Bronchial epithelial cell (primary cell): ENCODE measurements around the gene SP7. TPM values are rescaled to one million over a fixed set of nuclear protein-coding genes. Genes with fewer than 3 reads are reported as not detected.

Source experiments
- DNase-seq: peaks from one replicate; pipeline ENCODE4 v3.0.0-alpha.2; 2010; ENCODE audit warnings: low read depth
- FAIRE-seq: peaks from 2 replicates; lab custom pipeline; 2011; peaks lifted over from hg19 to GRCh38; lab: Jason Lieb, UNC
- H3K27me3 ChIP-seq: 2 replicates; pipeline ENCODE4 v1.5.1; 2011; ENCODE audit warnings: low read length; ENCODE audit not compliant: control insufficient read depth, insufficient read depth
- H3K36me3 ChIP-seq: 2 replicates; pipeline ENCODE4 v1.5.1; 2011; ENCODE audit warnings: low read length; ENCODE audit not compliant: control insufficient read depth, insufficient read depth
- H3K4me3 ChIP-seq: 2 replicates; pipeline ENCODE4 v1.5.1; 2011; ENCODE audit warnings: mild to moderate bottlenecking, low read depth, low read length, control low read depth
- total RNA-seq: library from RNA; depleted of rRNA; stranded (reverse); fragments of >200 nt; gene quantifications from 2 replicates; pipeline ENCODE4 v1.2.1, GENCODE V29; 2014
- TF ChIP-seq, protein P1 (sequence below): IDR thresholded peaks from 2 replicates; pipeline ENCODE4 v1.5.1; 2011; ENCODE audit warnings: mild to moderate bottlenecking, moderate library complexity, low read length, control low read depth, inconsistent platforms; ENCODE audit not compliant: insufficient read depth, severe bottlenecking

Gene SP7
- total RNA-seq, 1 donor from 2014 or later = not detected

DNA sequence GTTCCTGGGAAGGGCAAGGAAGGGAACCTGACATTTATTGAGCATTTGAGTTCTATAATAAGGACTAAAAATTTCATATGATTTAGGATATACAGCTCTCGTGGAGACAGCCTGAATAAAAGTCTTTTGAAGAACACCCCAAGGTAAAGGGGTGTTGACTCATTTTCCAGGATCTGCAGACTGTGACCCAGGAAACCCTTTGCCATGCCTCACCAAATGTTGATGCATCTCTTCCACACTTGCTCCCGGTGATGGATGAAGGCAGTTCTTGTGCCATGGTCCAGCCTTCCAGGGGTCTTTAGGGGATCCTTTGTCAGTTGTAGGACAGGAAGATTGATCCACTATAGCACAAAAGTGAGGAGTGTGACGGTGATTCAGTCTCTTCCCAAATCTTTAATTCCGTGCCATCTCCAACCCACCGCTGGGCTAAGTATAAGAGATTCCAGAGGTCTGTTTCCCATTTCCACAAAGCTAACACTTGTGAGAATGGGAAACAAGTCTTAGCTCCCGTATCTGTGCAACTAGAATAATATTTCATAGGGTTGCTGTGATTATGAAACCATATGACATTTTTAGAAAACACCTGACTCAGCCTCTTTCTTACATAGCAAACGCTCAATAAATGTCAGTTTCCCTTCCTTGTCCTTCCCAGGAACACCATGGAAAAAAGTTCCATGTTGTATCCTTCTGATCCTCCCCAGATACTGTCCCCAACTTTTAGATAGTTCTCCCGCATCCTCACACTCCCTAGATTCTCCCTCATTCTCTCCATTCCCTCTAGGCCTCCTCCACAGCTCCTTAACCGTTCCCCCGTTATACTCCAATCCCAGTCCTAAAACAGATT, 15.6 kb downstream of the SP7 start:
- H3K36me3 ChIP-seq = peaks cover 2% of the 10 kb centered on the region
- no peaks in the 10 kb centered on the region for H3K27me3 ChIP-seq
- DNase-seq = no peak
- TF ChIP-seq, protein P1, sequence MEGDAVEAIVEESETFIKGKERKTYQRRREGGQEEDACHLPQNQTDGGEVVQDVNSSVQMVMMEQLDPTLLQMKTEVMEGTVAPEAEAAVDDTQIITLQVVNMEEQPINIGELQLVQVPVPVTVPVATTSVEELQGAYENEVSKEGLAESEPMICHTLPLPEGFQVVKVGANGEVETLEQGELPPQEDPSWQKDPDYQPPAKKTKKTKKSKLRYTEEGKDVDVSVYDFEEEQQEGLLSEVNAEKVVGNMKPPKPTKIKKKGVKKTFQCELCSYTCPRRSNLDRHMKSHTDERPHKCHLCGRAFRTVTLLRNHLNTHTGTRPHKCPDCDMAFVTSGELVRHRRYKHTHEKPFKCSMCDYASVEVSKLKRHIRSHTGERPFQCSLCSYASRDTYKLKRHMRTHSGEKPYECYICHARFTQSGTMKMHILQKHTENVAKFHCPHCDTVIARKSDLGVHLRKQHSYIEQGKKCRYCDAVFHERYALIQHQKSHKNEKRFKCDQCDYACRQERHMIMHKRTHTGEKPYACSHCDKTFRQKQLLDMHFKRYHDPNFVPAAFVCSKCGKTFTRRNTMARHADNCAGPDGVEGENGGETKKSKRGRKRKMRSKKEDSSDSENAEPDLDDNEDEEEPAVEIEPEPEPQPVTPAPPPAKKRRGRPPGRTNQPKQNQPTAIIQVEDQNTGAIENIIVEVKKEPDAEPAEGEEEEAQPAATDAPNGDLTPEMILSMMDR = no peak
- no peak for FAIRE-seq
- H3K4me3 ChIP-seq = peak overlapping the region; percentile 74

DNA sequence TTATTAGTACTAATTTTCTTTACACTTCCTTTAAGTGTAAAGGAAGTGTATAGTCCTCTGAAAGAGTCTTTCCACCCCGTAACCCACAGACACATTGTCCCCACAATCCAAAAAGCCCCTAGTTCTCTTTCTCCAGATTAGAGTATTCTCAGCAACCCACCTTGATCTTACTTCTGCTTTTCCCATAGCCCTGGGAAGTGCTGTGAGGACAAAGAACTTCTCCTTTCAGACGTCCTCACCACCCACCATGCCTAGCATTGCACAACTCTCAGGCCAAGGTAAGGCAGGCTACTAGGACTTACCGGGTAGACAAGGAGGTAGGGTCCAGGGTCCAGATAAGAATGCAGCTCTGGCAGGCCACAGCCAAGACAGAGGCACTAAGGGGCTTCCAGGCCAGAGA, 22.2 kb downstream of the SP7 start:
- Histone ChIP-seq H3K36me3 (peaks cover 16% of the 10 kb centered on the region), H3K4me3 (no peak overlapping the region), H3K27me3 (no peaks in the 10 kb centered on the region)
- TF ChIP-seq, protein P1 = no peak
- FAIRE-seq (no peak), DNase-seq (no peak)

DNA sequence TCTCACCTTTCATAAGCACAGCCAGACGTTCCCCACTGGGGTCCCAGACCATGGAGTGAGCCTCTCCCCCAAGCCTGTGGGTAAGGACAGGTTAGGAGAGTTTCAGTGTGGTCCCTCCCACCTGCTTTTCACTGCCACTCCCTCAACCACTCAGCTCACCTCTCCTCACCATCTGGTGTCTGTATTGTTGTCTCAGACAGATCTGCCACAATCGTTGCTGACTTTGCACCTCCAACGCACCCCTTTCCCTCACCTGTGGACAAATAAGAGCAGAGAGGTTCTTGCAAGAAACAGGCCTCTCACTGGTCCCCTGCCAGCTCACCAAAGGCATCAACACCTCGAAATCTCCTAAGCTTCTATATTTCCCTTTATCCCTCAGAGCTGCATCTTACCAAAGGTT, 27.9 kb downstream of the SP7 start:
- H3K36me3 ChIP-seq = peaks cover 15% of the 10 kb centered on the region
- no peaks in the 10 kb centered on the region for H3K27me3 ChIP-seq
- DNase-seq = no peak
- FAIRE-seq = no peak
- no peak overlapping the region for H3K4me3 ChIP-seq
- TF ChIP-seq, protein P1 = no peak

DNA sequence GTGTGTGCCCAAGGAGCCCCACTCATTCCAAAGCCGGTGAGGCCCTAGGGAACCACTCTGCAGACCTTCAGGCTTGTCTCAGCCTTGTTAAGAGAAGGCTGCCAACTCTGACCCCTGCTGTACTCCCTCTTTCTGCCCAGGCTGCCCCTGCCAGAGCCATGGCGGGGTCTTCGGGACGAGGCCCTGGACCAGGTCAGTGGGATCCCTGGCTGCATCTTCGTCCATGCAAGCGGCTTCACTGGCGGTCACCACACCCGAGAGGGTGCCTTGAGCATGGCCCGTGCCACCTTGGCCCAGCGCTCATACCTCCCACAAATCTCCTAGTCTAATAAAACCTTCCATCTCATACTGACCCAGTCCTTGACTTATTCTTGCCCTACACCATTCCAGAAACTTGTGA, 29.3 kb downstream of the SP7 start:
- FAIRE-seq (no peak), DNase-seq (no peak)
- TF ChIP-seq, protein P1 = no peak
- Histone ChIP-seq H3K36me3 (peaks cover 21% of the 10 kb centered on the region), H3K27me3 (no peaks in the 10 kb centered on the region), H3K4me3 (no peak overlapping the region)

DNA sequence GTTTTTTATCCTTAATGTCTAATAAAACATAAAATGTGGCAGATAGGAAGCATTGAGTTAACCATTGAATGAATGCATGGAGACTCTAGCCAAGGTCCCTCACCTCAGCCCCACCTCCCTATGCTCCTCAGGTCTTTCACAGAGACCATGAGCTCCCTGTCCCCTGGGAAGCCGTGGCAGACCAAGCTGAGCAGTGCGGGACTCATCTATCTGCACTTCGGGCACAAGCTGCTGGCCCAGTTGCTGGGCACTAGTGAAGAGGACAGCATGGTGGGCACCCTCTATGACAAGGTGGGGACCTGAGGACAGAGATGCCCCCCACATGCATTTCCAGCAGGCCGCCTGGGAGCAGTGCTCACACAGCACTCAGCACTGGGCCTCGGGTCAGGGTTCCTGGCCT, 33.3 kb downstream of the SP7 start:
- TF ChIP-seq, protein P1 = no peak
- no peak overlapping the region for H3K4me3 ChIP-seq
- no peaks in the 10 kb centered on the region for H3K27me3 ChIP-seq
- DNase-seq (no peak), FAIRE-seq (no peak)
- peaks cover 14% of the 10 kb centered on the region for H3K36me3 ChIP-seq

DNA sequence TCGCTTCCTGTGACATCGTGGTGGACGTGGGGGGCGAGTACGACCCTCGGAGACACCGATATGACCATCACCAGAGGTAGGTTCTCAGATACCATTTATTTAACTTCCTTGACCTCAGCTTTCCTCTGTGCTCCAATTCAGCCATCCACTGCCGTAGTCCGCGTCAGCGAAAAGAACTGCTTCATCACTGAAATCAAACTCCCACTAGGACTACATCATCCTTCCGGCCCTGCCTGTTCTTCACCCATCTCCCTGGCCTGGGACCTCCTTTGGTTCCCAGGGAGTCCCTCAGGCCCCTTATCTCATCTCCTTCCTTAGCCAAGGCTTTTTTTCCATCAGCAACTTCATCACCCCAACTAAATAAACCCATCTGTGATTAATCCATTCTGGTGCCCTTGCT, 36.0 kb downstream of the SP7 start:
- peaks cover 11% of the 10 kb centered on the region for H3K36me3 ChIP-seq
- DNase-seq (no peak), FAIRE-seq (no peak)
- H3K4me3 ChIP-seq = peak overlapping the region; percentile 83
- no peaks in the 10 kb centered on the region for H3K27me3 ChIP-seq
- TF ChIP-seq, protein P1 = no peak
